ENCODE data around the gene PCDH12. TPM values are rescaled to one million over a fixed set of nuclear protein-coding genes. Genes with fewer than 3 reads are reported as not detected.

PCDH12 gene
- 0.01 to 0.03 TPM (median 0.01 TPM) in 3 replicates for polyA plus RNA-seq
- polyA plus RNA-seq (2011; ENCODE audit: low read depth) = not detected
- not detected in 2 replicates for polyA plus RNA-seq (2011; cell fraction: cytosol; rRNA removed)
- 0.05 and 0.27 TPM in 2 replicates for polyA plus RNA-seq (2011; cell fraction: nucleus; rRNA removed)
- 0.08 and 0.14 TPM in 2 replicates for polyA plus RNA-seq (2012; ENCODE audit: low replicate concordance)
- 0.03 to 0.13 TPM in 2 of 3 replicates, not detected in the other for polyA minus RNA-seq
- not detected for polyA minus RNA-seq (2011; cell fraction: cytosol; rRNA and poly(A)+ RNA removed)
- polyA minus RNA-seq (2011; cell fraction: nucleus; rRNA and poly(A)+ RNA removed) = 0.11 and 0.39 TPM in 2 replicates

DNA sequence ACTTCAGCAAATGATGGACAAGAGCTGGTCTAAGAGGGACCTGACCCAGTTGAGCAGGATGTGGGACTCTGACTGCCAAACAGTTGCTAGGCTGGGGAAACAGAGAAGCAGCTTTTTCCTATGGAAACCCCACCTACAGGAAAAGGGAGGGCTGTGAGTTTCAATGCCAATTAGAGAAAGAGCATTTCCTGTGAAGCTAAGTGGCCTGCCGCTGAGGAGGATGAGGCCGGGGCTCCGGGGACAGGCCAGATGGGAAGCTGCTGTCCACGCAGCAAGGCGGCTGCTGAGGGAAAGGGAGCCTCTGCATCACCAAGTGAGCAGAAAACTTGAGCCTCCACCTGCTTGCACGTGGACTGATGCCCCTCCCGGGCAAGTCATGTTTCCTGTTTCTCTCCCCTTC is at the start of gene PCDH12:
Gene PCDH12, minus strand, starts transcription at position 90 of the 400 bp plus-strand sequence. CDS start 351 bp downstream, outside the sequence.
- dilution Hi-C loops (cut with MboI; ENCODE audit: extremely low pct_ligation_motif_present, low sequenced_read_pairs) = no loop called here
- Histone ChIP-seq H3K9me3 (ENCODE audit: control insufficient read depth, low read depth, low read length) (no peaks in the 10 kb centered on the region), H2AFZ (ENCODE audit: control insufficient read depth, low read length) (no peak within 1 kb of the TSS), H3K79me2 (ENCODE audit: control insufficient read depth, insufficient read depth, low read length) (no peaks in the 10 kb centered on the region), H3K27ac (ENCODE audit: control insufficient read depth, insufficient read depth, low read length) (no peak within 1 kb of the TSS), H3K36me3 (ENCODE audit: control insufficient read depth in 2 of 2, extremely low read depth in 1 of 2, insufficient read depth in 2 of 2, low read length in 2 of 2) (no peaks in the 10 kb centered on the region), H3K4me3 (ENCODE audit: control insufficient read depth in 2 of 3, extremely low read depth in 1 of 3, insufficient read depth in 2 of 3, low read depth in 1 of 3, low read length in 3 of 3) (no peak within 1 kb of the TSS), H3K27me3 (ENCODE audit: control insufficient read depth, extremely low read depth, insufficient read depth, low read length) (no peaks in the 10 kb centered on the region), H4K20me1 (ENCODE audit: control insufficient read depth, extremely low read depth, insufficient read depth, low read length) (no peaks in the 10 kb centered on the region), H3K4me1 (ENCODE audit: control insufficient read depth, extremely low read depth, insufficient read depth, low read length) (peaks cover 11% of the 10 kb centered on the region), H3K4me2 (ENCODE audit: control insufficient read depth, extremely low read depth, insufficient read depth, low read depth, low read length) (no peak within 1 kb of the TSS), H3K9ac (ENCODE audit: control insufficient read depth, extremely low read depth, insufficient read depth, low read length) (no peak within 1 kb of the TSS), H3K9me1 (ENCODE audit: control insufficient read depth, extremely low read depth, insufficient read depth, low read length) (no peaks in the 10 kb centered on the region)
- DNase-seq (ENCODE audit: low read depth, low spot score) (no peak), FAIRE-seq (no peak)
- TF ChIP-seq CTCF (optimal IDR thresholded peaks at IDR 0.05 in 1 of 3, IDR thresholded peaks at IDR 0.05 in 1 of 3, conservative IDR thresholded peaks at IDR 0.05 in 1 of 3; ENCODE audit: extremely low read depth in 1 of 3, insufficient read depth in 2 of 3, low read length in 3 of 3) (no peak), EZH2 (IDR thresholded peaks at IDR 0.05; ENCODE audit: low read length) (no peak)

GRCh38 chr5:142007237-142007544 is 49.2 kb upstream of the PCDH12 start:
- FAIRE-seq = no peak
- Histone ChIP-seq H3K36me3 (ENCODE audit: control insufficient read depth in 2 of 2, extremely low read depth in 1 of 2, insufficient read depth in 2 of 2, low read length in 2 of 2) (peaks cover 11 to 31% of the 10 kb centered on the region in 2 experiments), H3K9me1 (ENCODE audit: control insufficient read depth, extremely low read depth, insufficient read depth, low read length) (no peaks in the 10 kb centered on the region)

More at GRCh38 chr5:142007237-142007544, 49.2 kb upstream of the PCDH12 start:
- Histone ChIP-seq H3K27me3 (ENCODE audit: control insufficient read depth, extremely low read depth, insufficient read depth, low read length) (no peaks in the 10 kb centered on the region), H3K4me2 (ENCODE audit: control insufficient read depth, extremely low read depth, insufficient read depth, low read depth, low read length) (no peak overlapping the region), H3K79me2 (ENCODE audit: control insufficient read depth, insufficient read depth, low read length) (no peaks in the 10 kb centered on the region), H4K20me1 (ENCODE audit: control insufficient read depth, extremely low read depth, insufficient read depth, low read length) (no peaks in the 10 kb centered on the region), H3K4me3 (ENCODE audit: control insufficient read depth in 2 of 3, extremely low read depth in 1 of 3, insufficient read depth in 2 of 3, low read depth in 1 of 3, low read length in 3 of 3) (no peak overlapping the region), H2AFZ (ENCODE audit: control insufficient read depth, low read length) (no peak overlapping the region), H3K9ac (ENCODE audit: control insufficient read depth, extremely low read depth, insufficient read depth, low read length) (no peak overlapping the region), H3K4me1 (ENCODE audit: control insufficient read depth, extremely low read depth, insufficient read depth, low read length) (peaks cover 17% of the 10 kb centered on the region), H3K9me3 (ENCODE audit: control insufficient read depth, low read depth, low read length) (no peaks in the 10 kb centered on the region), H3K27ac (ENCODE audit: control insufficient read depth, insufficient read depth, low read length) (no peak overlapping the region)
- dilution Hi-C loops (cut with MboI; ENCODE audit: extremely low pct_ligation_motif_present, low sequenced_read_pairs) = no loop called here
- no peak for DNase-seq (ENCODE audit: low read depth, low spot score)
- TF ChIP-seq EZH2 (IDR thresholded peaks at IDR 0.05; ENCODE audit: low read length) (no peak), CTCF (optimal IDR thresholded peaks at IDR 0.05 in 1 of 3, IDR thresholded peaks at IDR 0.05 in 1 of 3, conservative IDR thresholded peaks at IDR 0.05 in 1 of 3; ENCODE audit: extremely low read depth in 1 of 3, insufficient read depth in 2 of 3, low read length in 3 of 3) (no peak)

Data from keratinocyte (primary cell).